Stimulated activated CD4-positive, alpha-beta T cell treated with anti-CD3 and anti-CD28 coated beads, Interleukin-4, amount 100 ng/mL, for 24 hours (primary cell): Measurements from ENCODE around the gene PPP5C.
"Not testable (repeated sequence)": the region's sequence is repeated elsewhere in the genome, so short reads cannot be mapped to it uniquely, and the experiment has no call there.

Experiments
- DNase-seq: peaks from one replicate; pipeline ENCODE4 v3.0.0-alpha.2; 2020

PPP5C gene

DNA sequence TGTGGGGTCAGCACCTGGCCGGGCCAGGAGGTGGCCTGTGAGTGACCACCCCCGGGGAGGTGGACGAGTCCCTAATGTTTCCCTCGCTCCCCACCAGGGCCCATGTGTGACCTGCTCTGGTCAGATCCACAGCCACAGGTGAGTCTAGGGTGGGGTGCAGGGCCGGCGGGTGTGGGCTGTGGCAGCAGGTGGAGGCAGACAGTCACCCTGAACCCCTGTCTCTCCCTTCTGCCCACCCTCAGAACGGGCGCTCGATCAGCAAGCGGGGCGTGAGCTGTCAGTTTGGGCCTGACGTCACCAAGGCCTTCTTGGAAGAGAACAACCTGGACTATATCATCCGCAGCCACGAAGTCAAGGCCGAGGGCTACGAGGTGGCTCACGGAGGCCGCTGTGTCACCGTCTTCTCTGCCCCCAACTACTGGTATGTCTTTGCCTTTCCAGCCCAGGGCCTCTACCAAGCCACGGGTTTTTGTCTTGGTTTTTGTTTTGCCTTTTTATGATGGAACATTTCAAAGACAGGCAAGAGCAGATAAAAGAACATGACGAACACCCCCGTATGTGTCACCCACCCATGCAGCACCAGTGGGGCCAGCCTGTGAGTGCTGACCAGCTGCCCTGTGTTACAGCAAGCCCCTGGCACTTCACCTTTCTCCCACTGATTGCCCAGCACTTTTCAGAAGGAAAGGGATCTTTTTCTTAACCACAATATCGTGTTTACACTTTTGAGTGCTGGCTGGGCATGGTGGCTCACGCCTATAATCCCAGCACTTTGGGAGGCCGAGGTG is 41.6 kb downstream of the PPP5C start:
- no peak for DNase-seq

DNA sequence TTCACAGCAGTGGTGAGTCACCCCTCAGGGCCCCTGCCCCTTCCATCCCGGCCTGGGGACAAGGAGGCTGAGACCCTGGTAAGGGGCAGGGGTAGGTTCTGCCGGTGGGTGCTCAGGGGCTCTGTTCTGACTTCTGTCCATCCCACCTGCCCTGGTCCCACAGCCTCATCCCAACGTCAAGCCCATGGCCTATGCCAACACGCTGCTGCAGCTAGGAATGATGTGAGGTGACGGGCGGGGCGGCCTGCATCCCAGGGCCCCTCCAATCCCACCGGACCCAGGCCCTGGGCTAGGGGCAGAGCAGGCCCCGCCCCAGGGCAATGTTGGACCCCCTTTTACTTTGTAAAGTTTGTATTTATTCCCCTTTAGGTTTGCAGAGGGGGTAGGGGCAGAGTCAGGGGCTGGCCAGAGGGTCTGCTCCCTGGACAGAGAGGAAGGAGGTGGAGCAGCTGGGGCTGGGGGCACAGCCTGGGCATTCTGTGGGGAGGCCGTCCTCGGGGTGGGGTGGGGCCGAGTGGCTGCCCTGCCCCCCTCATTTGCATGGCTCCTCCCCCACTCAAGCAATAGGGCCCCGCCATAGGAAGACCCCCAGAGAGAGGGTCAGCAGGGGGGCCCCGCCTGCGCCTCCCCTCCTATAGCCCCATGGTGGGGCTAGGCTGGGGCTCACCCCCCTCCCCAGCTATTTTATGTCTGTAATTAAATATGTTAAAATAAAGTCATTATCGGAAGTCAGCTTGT is 43.4 kb downstream of the PPP5C start:
- DNase-seq = no peak

DNA sequence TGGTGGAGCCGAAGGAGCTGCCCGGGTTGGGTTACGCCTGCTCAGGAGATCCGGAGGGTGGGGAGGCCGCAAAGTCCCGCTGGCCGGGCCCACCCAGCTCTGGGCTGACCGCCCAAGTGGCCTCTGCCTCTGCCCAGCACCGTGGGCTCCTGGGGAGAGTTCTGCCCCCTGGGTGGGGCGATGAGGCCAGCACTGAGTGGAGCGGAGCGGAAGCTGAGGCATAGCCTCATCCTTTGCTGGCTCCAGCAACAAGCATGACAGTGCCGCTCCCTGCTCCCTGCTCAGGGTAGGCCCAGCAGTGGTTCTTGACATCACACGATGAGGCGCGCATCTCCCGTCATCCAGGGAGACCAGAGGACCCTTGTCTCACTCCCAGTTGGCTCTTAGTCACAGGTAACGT is 44.0 kb downstream of the PPP5C start:
- DNase-seq = no peak

DNA sequence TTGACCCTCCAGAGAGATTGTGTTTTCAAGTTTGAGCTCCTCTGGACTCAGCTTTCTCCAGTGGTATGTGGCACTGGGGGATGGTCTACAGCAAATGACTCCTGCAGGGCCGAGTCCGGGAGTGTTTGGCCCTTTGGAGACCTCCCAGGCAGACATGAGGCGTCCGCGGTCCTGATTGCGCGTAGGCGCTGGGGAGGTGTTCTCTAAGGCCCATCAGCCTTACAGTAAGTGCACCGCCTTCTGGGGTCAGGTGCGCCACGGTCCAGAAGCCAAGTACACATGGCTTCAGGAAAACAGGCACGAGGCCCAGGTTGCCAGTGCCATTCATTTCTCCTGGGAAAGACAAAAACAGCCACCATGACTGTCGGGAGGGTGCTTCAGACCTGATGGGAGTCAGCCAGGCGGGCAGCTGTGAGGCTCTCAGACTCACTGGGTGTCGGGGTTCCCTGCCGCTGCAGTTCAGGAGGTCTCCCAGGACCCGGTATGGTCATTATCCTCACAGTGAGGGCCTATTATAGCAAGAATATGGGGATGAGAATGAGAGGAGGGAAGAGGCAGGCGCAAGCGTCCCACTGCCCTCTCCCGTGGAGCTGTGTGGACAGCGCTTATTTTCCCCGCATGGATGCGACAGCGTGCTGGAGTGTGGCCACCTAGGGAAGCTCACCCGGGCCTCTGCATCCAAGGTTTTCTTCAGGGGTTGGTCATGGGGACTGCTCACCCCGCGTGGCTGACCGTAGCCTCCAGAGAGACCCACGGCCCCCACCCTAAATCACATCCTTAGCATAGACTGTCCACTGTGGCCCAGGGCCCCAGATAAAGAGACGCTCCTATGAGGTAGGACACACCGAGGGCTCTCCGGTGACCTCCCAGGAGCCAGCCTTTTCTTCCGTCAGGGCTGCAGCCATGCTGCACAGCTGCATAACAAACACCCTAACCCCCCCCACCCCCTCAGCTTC is 44.7 kb downstream of the PPP5C start:
- no peak for DNase-seq

DNA sequence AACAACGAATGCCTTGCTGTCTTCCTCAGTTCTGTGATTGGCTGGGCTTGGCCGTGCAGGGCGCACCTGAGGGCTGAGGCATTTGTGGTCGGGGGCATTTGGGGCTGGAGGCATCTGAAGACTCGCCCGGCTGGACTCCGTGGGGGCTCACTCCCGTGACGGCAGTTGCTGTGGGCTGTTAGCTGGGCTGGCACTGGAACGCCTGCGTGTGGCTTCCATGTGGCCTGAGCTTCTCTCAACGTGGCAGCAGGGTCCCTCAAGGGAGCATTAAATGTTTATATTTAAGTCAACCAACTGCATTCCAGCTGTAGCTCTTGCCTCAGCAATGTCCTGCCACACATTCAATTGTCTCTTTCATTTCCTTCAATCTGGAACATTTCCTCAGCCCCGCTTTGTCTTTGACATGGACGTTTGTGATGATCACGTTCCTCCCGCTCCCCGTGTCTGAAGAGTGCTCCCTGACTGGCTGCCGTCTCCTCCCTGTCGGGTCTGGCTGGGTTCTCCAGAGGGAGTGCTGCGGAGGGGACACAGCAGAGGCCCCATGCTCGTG is 45.4 kb downstream of the PPP5C start:
- no peak for DNase-seq

DNA sequence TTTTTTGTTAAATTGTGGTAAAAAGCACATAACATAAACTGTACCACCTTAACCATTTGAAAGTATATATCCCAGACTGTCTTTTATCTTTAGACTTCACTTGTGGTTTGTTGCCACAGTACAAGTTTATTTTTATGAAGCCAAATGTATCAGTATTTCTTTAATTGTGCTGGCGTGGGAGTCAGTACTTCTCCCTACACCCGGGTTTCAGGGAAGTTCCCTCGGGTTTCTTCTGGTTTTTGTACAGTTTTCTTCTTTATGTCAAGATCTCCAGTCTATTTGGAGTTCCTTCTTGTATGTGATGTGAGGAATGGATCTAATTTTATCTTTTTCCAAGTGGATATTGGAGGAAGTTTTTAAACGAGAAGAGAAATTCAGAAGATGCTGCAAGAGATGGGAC is 46.0 kb downstream of the PPP5C start:
- no peak for DNase-seq

DNA sequence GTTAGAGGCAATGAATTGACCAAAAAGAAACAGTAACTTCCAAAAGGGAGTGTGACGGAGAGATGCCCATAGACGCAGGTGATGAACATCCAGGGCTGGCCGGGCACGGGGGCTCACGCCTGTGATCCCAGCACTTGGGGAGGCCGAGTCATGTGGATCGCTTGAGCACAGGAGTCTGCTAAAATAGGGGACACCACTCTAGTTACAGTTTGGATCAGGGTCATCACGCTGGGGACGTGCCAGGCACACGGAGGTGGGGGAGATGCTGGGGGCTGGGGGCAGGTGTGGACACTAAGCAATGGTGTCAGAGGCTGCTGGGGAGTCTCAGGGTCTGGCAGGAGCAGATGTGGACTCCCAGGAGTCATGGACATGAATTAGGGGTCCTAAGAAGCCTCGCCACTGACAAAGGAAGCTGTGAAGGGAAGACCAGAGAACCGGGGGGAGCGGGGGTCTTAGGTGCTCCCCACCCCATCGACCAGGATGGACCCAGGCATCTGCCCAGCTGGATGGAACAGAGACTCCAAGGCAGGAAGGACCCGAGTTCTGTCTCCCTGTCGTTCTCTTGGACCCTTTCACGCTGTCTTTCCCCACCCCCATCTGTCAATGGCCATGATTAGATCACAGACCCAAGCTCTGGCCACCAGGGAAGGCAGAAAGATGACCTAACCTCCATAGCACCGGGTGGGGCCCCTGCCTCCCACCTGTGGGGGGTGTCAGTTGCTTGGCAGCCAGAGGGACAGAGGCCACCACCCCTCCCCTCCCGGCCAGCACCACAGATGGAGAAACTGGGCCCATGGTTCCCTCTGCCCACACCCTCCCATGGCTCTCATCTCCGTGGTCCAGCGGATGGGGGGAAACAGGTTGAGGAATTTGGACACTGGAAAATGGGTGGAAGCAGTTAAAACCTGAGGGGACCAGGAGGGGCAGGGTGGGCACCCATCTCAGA is 46.8 kb downstream of the PPP5C start:
- DNase-seq = no peak

DNA sequence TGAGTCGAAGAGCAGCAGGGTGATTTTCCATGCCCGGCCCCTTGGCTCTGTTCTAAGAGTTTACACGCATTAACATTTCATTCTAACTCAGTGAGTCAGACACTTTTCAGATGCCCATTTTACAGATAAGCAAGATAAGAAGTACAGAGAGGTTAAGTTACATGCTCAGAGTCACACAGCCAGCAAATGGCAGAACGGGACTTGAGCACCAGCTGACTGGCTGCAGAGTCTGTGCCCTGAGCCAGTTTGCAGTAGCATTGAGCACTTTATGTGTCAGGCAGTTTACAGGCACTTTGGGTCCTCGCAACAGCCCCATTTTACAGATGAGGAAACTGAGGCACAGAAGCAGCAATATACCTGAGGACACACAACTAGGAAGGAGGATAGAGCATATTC is 47.5 kb downstream of the PPP5C start:
- no peak for DNase-seq

DNA sequence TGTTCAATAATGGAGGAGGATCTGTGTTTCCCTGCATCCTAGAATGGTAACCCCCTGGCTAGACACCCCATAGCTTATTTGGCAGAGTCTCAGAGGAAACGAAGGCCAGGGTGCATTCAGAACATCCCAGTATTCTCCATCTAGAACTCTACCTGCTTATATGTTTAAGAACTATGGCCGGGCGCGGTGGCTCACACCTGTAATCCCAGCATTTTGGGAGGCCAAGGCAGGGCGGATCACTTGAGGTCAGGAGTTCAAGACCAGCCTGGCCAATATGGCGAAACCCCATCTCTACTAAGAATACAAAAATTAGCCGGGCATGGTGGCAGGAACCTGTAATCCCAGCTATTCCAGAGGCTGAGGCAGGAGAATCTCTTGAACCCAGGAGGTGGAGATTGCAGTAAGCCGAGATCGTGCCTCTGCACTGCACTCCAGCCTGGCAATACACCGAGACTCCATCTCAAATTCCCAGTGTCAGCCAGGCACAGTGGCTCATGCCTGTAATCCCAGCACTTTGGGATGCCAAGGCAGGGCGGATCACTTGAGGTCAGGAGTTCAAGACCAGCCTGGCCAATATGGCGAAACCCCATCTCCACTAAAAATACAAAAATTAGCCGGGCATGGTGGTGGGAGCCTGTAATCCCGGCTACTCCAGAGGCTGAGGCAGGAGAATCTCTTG is 51.1 kb downstream of the PPP5C start:
- DNase-seq = not testable (repeated sequence)

DNA sequence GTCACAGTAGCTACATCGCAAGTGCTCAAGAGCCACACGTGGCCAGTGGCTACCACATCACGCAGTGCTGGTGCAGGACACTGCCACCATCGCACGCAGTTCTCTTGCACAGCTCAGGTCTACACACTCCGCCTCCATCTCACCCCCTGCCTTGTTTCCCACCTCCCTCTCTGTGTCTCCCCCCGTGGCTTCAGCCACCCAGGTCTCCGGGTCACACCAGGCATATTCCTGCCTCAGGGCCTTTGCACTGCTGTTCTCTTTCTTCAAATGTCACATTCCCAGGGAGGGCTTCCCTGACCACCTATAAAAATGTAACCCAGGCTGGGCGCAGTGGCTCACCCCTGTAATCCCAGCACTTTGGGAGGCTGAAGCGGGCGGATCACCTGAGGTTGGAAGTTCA is 55.8 kb downstream of the PPP5C start:
- DNase-seq = no peak

DNA sequence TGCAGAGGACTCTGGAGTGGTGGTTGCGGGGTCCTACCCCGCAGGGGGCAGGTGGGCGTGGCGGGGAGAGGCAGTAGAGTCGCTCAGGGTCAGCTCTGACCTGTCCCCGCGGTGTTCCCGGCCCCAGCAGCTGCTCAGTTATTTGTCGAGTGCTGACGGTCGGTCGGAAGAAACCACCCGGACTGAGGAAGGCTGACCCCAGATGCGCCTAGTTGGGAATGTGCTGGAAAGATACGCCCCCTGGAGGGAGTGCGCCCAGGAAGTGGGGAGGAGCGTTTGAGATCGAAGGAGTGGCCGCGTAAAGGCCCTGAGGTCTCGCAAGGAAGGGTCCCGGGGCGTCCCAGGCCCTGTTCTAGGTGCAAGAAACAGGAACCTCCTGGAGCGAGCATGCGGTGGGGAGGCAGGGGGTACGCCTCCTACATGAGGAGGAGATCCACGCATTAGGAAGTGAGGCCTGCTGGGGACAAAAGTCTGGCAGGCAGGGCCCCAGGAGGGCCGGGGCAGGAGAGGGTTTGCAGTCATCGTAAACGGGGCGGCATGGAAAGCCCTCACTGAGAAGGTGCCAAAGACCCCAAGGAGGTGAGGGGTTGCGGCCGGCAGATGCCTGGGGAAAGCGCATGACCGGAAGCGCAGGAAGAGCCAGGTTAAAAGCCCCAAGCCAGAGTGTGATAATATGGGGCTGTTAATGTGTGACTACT is 57.3 kb downstream of the PPP5C start:
- DNase-seq = no peak

DNA sequence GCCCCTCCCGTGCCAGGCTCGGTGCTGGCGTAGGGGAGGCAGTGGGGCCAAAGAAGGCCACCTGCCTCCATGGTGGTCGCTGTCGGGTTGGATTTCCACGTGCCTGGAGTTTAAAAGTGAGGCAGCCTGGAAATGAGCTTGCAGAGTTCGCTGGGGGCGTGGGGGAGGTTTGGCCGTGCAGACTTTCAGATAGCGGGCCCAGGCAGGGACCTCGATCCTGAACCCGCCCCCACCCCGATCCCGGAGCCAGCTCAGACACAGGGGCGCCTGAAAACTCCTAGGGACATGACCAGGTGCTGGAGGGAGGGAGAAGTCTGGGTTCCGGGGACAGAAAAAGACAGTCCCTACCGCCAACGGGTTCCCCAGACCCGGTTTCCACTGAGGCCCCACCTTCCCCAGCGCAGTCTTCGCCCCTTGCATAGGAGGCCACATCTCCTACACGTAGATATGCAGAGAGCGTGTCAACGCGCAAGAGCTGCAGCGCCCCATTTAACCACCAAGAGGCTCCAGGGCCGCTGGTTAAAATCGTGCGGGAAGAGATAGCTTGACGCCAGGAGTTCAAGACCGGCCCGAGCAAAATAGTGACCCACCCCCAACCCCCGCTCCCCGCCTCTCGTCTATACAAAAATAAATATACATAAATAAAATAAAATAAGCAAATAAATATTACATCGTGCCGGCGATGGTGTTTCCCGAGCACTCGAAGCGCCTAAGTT is 58.0 kb downstream of the PPP5C start:
- no peak for DNase-seq

DNA sequence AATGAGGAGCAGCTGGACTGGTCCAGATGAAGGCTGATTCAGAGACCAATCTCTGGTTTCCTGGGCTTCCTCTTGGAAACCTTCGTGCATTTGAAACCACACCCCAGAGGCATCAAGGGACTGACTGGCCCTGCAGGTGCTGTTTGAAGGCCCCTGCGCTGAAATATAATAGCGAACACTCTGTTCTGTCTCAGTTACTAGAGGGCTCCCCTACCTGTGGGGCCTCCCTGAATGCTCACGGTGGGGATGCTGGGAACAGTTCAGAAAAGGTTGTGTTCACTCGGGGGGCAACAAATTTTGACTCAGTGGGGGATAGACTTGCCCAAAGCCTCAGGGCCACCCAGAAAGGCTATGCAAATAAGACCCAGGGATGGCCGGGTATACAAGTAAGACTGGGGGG is 60.1 kb downstream of the PPP5C start:
- DNase-seq = no peak

DNA sequence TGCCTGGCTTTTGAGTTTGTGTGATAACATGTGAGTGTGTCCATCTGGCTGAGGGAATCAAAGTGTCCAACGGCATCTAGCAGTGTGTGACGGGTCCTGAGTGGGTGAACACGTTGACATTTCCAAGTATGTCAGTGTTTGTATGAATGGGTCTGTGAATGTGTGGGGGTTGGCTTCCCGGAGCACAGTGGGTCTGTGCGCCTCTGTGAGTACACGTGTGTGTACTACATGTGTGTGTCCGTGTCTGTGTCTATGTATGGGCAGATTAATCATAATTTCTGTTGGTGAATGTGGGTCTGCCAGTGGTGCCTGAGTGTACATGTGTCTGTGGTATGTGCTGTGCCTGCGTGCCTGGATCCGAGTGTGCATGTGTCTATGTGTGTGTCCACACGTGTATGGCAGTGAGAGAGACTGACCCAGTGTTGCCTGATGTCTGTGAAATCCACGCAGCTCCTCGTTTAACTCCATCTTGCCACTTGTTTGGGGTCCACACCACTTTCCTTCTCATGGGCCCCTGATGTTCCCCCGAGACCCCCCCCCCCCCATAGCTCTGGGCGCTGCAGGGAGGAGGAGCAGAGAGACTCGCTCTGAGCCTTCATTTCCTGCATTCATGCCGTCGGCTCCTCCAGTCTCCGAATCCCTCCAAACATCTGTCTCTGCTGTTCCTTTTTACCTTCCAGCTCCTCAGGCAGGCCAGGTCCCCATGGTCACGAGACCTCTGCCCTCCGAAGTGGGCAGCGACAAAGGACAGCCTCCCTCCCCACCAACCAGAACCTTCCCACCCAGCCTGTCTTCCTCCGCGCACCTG is 61.2 kb downstream of the PPP5C start:
- DNase-seq = no peak

DNA sequence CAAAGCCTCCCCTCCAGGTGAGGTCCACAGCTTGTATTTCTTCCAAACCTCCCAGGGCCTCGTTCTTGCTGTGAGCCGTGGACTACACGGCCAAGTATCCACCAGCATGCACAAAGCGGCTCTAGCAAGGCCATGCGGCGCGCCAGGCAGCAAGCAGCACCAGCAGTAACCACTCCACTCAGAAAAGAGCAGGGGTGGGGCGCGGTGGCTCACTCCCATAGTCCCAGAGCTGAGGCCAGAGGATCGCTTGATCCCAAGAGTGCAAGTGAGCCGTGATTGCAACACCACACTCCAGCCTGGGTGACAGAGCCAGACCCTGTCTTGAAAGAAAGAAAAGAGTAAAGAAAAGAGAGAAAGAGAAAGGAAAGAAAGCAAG is 61.8 kb downstream of the PPP5C start:
- no peak for DNase-seq

DNA sequence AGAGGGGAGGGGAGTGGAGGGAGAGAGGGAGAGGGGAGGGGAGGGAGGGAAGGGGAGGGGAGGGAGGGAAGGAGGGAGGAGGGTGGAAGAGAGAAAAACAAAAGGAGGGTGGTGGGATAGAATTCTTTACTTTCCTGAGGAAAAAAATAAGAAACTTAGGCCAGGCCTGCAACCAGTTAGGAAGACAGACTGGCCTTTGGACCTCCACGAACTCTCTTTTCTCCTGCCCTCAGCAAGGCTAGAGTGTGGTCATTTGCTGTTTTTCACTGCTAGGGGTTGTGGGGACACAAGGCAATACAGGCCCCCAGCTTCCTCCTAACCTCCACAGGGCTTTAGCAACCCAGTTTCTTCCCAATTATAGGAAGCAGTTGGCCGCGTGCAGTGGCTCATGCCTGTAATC is 62.3 kb downstream of the PPP5C start:
- DNase-seq = no peak

DNA sequence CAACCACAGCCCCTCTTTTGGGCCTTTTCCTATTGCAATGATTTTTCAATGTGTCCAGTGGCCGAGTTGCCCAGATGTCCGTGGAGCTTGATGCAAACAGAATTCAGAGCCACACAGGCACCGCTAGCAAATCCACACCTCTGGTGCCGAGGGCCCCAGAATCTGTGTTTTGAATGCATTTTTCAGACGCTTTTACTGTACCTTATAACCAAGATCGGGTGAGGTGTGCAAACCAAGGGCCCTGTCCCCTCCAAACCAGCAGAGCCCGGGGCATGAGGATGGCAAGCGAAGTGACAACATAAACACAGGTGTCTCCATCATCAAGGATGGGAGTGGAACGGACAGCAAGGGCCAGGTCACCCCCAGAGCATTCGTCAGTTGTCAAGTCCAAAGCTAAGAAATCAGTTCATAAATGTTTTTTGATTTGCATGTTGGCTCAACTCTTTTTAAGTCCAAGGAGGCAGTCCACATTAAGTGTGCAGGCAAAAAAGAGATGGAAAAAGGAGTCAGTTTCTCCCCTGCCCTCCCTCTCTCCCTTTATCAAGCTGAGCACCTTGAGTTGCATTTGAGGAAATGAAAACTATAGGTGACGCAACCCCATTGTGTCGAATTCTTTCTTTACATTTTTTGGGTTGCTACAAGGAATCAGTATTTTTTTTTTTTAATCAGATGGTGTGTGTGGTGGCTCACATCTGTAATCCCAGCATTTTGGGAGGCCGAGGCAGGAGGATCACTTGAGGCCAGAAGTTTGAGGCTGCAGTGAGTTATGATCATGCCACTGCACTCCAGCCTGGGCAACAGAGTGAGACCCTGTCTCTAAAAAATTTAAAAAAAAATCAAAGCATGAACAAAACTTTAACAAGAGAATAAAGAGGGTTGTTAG is 63.6 kb downstream of the PPP5C start:
- no peak for DNase-seq
